Measurements from ENCODE around the gene TPRG1L. TPM values are rescaled to one million over a fixed set of nuclear protein-coding genes. Genes with fewer than 3 reads are reported as not detected.

The TPRG1L gene
- total RNA-seq, 1 experiment from 2014 or later = 32.0 TPM

- Histone ChIP-seq H3K9me2 (replicated peaks; ENCODE audit: low read length) (no peaks in the 10 kb centered on the region), H3K27me3 (ENCODE audit: low read length) (no peaks in the 10 kb centered on the region), H3K79me2 (ENCODE audit: low read length) (no peaks in the 10 kb centered on the region), H4K20me1 (ENCODE audit: low read length) (no peaks in the 10 kb centered on the region), H3K27ac (ENCODE audit: low read length) (no peak overlapping the region), H3K36me3 (ENCODE audit: low read depth, low read length) (no peaks in the 10 kb centered on the region), H3K9ac (ENCODE audit: low read length) (no peak overlapping the region), H3K4me2 (ENCODE audit: low read length) (peak overlapping the region; percentile 68), H3K9me3 (ENCODE audit: low read length) (no peaks in the 10 kb centered on the region), H3K4me1 (ENCODE audit: insufficient read depth, low read length) (peaks cover 14% of the 10 kb centered on the region), H3K4me3 (ENCODE audit: low read length) (peak overlapping the region; percentile 31; the same call in 1 of the 2 replicates), H2AFZ (ENCODE audit: low read length) (peak overlapping the region; percentile 34; the same call in 1 of the 2 replicates), H3F3A (ENCODE audit: low read length, unreplicated experiment) (no peaks in the 10 kb centered on the region)
- intact Hi-C loops (cut with micrococcal nuclease) = no loop called here
- CTCF ChIA-PET = no interaction called here
- peak; percentile 84 for ATAC-seq
- DNase-seq = peak; percentile 87
- no peak for TF ChIP-seq CTCF (conservative IDR thresholded peaks at IDR 0.05; ENCODE audit: low read depth, low read length)
- no peak for TF ChIP-seq EZH2 (IDR thresholded peaks at IDR 0.05; ENCODE audit: low read length, unreplicated experiment)
- peak; percentile 99 for TF ChIP-seq EZH2phosphoT487 (IDR thresholded peaks at IDR 0.05; ENCODE audit: borderline replicate concordance, low read length)
- POLR2A ChIA-PET (ENCODE audit: unreplicated experiment) = no interaction called here
- no TSS peak for BruUV-seq (replicated peaks)
These were observed 43.9 kb downstream of the TPRG1L start for GRCh38 chr1:3668585-3669300.

GRCh38 chr1:3669421-3669821 is 44.6 kb downstream of the TPRG1L start:
- no TSS peak for BruUV-seq (replicated peaks)
- no peak overlapping the region for H3K9ac ChIP-seq (ENCODE audit: low read length)
- peak overlapping the region; percentile 68; the same call in 1 of the 2 replicates for H3K4me2 ChIP-seq (ENCODE audit: low read length)
- no peak overlapping the region for H2AFZ ChIP-seq (ENCODE audit: low read length)
- no peak overlapping the region for H3K4me3 ChIP-seq (ENCODE audit: low read length)
- CTCF ChIA-PET = no interaction called here
- ATAC-seq (peak; percentile 7; the same call in 1 of the 2 replicates), DNase-seq (no peak)
- peaks cover 14% of the 10 kb centered on the region for H3K4me1 ChIP-seq (ENCODE audit: insufficient read depth, low read length)
- H3K9me2 ChIP-seq (replicated peaks; ENCODE audit: low read length) = no peaks in the 10 kb centered on the region
- H3K36me3 ChIP-seq (ENCODE audit: low read depth, low read length) = no peaks in the 10 kb centered on the region
- no peaks in the 10 kb centered on the region for H4K20me1 ChIP-seq (ENCODE audit: low read length)
- H3K9me3 ChIP-seq (ENCODE audit: low read length) = no peaks in the 10 kb centered on the region
- H3K79me2 ChIP-seq (ENCODE audit: low read length) = no peaks in the 10 kb centered on the region
- no peak for TF ChIP-seq EZH2 (IDR thresholded peaks at IDR 0.05; ENCODE audit: low read length, unreplicated experiment)
- no peak for TF ChIP-seq EZH2phosphoT487 (IDR thresholded peaks at IDR 0.05; ENCODE audit: borderline replicate concordance, low read length)
- TF ChIP-seq CTCF (conservative IDR thresholded peaks at IDR 0.05; ENCODE audit: low read depth, low read length) = no peak
- intact Hi-C loops (cut with micrococcal nuclease) = no loop called here
- POLR2A ChIA-PET (ENCODE audit: unreplicated experiment) = no interaction called here
- no peaks in the 10 kb centered on the region for H3K27me3 ChIP-seq (ENCODE audit: low read length)
- no peak overlapping the region for H3K27ac ChIP-seq (ENCODE audit: low read length)
- no peaks in the 10 kb centered on the region for H3F3A ChIP-seq (ENCODE audit: low read length, unreplicated experiment)

GRCh38 chr1:3669971-3670431 is 45.2 kb downstream of the TPRG1L start:
- no peak for ATAC-seq
- CTCF ChIA-PET = no interaction called here

More at GRCh38 chr1:3669971-3670431, 45.2 kb downstream of the TPRG1L start:
- Histone ChIP-seq H3K4me1 (ENCODE audit: insufficient read depth, low read length) (peaks cover 14% of the 10 kb centered on the region), H3K9me2 (replicated peaks; ENCODE audit: low read length) (no peaks in the 10 kb centered on the region), H3K27me3 (ENCODE audit: low read length) (no peaks in the 10 kb centered on the region), H3K9ac (ENCODE audit: low read length) (no peak overlapping the region), H3K79me2 (ENCODE audit: low read length) (no peaks in the 10 kb centered on the region), H2AFZ (ENCODE audit: low read length) (no peak overlapping the region), H3K36me3 (ENCODE audit: low read depth, low read length) (no peaks in the 10 kb centered on the region), H3K4me3 (ENCODE audit: low read length) (no peak overlapping the region), H4K20me1 (ENCODE audit: low read length) (no peaks in the 10 kb centered on the region), H3K9me3 (ENCODE audit: low read length) (no peaks in the 10 kb centered on the region), H3K4me2 (ENCODE audit: low read length) (no peak overlapping the region), H3F3A (ENCODE audit: low read length, unreplicated experiment) (no peaks in the 10 kb centered on the region), H3K27ac (ENCODE audit: low read length) (no peak overlapping the region)
- intact Hi-C loops (cut with micrococcal nuclease) = no loop called here
- DNase-seq = no peak
- TF ChIP-seq EZH2phosphoT487 (IDR thresholded peaks at IDR 0.05; ENCODE audit: borderline replicate concordance, low read length) (no peak), CTCF (conservative IDR thresholded peaks at IDR 0.05; ENCODE audit: low read depth, low read length) (no peak), EZH2 (IDR thresholded peaks at IDR 0.05; ENCODE audit: low read length, unreplicated experiment) (no peak)
- no TSS peak for BruUV-seq (replicated peaks)
- POLR2A ChIA-PET (ENCODE audit: unreplicated experiment) = no interaction called here
